Measurements from ENCODE around the gene MYOZ2.

DNA sequence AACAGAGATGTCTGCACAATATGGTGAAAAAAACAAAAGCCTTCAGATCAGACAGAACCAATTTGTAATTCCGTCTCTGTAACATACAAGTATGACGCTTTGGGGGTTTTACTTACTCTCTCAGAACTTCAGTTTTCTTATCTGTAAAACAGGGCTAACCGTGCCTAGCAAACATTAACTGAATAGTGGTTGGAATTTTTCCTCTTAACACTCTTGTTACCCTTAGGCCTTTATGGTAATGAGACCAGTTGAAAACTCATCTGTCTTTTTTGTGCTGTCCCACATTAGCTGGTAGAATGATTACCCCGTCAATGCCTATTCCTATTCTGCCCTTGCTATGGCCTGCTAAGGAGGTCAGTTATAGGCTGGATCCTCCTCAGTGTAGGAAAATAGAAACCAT, 4.5 kb upstream of the MYOZ2 start:
- TF ChIP-seq CTCF (conservative IDR thresholded peaks at IDR 0.05) (no peak), ZFX (IDR thresholded peaks at IDR 0.05) (no peak)
